Loucy (cell line): ENCODE measurements around the gene HOXB3.

ENCODE experiments used
- H2AFZ ChIP-seq: fragments of 200-600 bp; sonication (generic); 2 replicates; pipeline ENCODE4 v1.6.0; 2016; ENCODE audit warnings: antibody characterized with exemption, mild to moderate bottlenecking, low read length, moderate library complexity
- H3F3A ChIP-seq: fragments of 200-600 bp; 2 replicates; pipeline ENCODE4 v1.6.0; 2016; ENCODE audit warnings: antibody characterized with exemption, low read depth, mild to moderate bottlenecking
- H3K27me3 ChIP-seq: fragments of 200-600 bp; sonication (generic); 2 replicates; pipeline ENCODE4 v1.6.1; 2014; ENCODE audit warnings: low read length, mild to moderate bottlenecking; ENCODE audit not compliant: insufficient read depth, poor library complexity, severe bottlenecking
- H3K36me3 ChIP-seq: fragments of 200-600 bp; sonication (generic); 2 replicates; pipeline ENCODE4 v1.6.1; 2016; ENCODE audit warnings: low read length; ENCODE audit not compliant: insufficient read depth
- H3K4me1 ChIP-seq: fragments of 200-600 bp; sonication (generic); 2 replicates; pipeline ENCODE4 v1.5.1; 2014; ENCODE audit warnings: low read length, mild to moderate bottlenecking; ENCODE audit not compliant: insufficient read depth, poor library complexity, severe bottlenecking
- H3K4me2 ChIP-seq: fragments of 200-600 bp; sonication (generic); 2 replicates; pipeline ENCODE4 v1.6.0; 2014; ENCODE audit warnings: antibody characterized with exemption, low read length, low read depth, mild to moderate bottlenecking; ENCODE audit not compliant: poor library complexity, severe bottlenecking
- H3K4me3 ChIP-seq: fragments of 200-600 bp; sonication (generic); 2 replicates; pipeline ENCODE4 v1.5.1; 2014; ENCODE audit warnings: low read length, mild to moderate bottlenecking, mixed read lengths; ENCODE audit not compliant: poor library complexity, severe bottlenecking
- H3K79me2 ChIP-seq: fragments of 200-600 bp; sonication (generic); 2 replicates; pipeline ENCODE4 v1.6.1; 2014; ENCODE audit warnings: low read length; ENCODE audit not compliant: insufficient read depth
- H3K9ac ChIP-seq: fragments of 200-600 bp; sonication (generic); 2 replicates; pipeline ENCODE4 v1.6.0; 2014; ENCODE audit warnings: mild to moderate bottlenecking, low read depth, low read length, moderate library complexity; ENCODE audit not compliant: poor library complexity, severe bottlenecking
- H3K9me2 ChIP-seq: fragments of 200-600 bp; sonication (generic); replicated peaks from 2 replicates; pipeline ENCODE4 v1.6.1; 2016; ENCODE audit warnings: low read depth, low read length, mixed read lengths
- H3K9me3 ChIP-seq: fragments of 200-600 bp; sonication (generic); 2 replicates; pipeline ENCODE4 v1.6.1; 2014; ENCODE audit warnings: mild to moderate bottlenecking, antibody characterized with exemption, low read length, low read depth; ENCODE audit not compliant: insufficient read depth
- H4K20me1 ChIP-seq: fragments of 200-600 bp; sonication (generic); 2 replicates; pipeline ENCODE4 v1.6.0; 2014; ENCODE audit warnings: antibody characterized with exemption, low read length, mild to moderate bottlenecking; ENCODE audit not compliant: insufficient read depth, poor library complexity, severe bottlenecking
- EZH2phosphoT487 ChIP-seq: fragments of 200-600 bp; IDR thresholded peaks from 2 replicates; pipeline ENCODE4 v1.6.1; 2018; ENCODE audit warnings: antibody characterized with exemption, mild to moderate bottlenecking, moderate library complexity, borderline replicate concordance
- TF ChIP-seq, protein P1 (sequence below): fragments of 200-600 bp; sonication (generic); conservative IDR thresholded peaks from 2 replicates; pipeline ENCODE4 v1.5.1; 2014; ENCODE audit warnings: mild to moderate bottlenecking, antibody characterized with exemption, low read length

The HOXB3 gene

GRCh38 chr17:48559840-48560817 is 29.9 kb downstream of the HOXB3 start:
- Histone ChIP-seq H3F3A (peaks cover 11% of the 10 kb centered on the region), H3K79me2 (peaks cover 100% of the 10 kb centered on the region), H3K9me2 (no peaks in the 10 kb centered on the region), H3K4me3 (peak overlapping the region; percentile 89), H3K4me2 (peak overlapping the region; percentile 82), H3K9me3 (no peaks in the 10 kb centered on the region), H2AFZ (no peak overlapping the region), H3K9ac (peak overlapping the region; percentile 43), H3K36me3 (peaks cover 82% of the 10 kb centered on the region), H3K4me1 (peaks cover 82% of the 10 kb centered on the region), H3K27me3 (no peaks in the 10 kb centered on the region), H4K20me1 (peaks cover 91% of the 10 kb centered on the region)
- TF ChIP-seq, protein P1, sequence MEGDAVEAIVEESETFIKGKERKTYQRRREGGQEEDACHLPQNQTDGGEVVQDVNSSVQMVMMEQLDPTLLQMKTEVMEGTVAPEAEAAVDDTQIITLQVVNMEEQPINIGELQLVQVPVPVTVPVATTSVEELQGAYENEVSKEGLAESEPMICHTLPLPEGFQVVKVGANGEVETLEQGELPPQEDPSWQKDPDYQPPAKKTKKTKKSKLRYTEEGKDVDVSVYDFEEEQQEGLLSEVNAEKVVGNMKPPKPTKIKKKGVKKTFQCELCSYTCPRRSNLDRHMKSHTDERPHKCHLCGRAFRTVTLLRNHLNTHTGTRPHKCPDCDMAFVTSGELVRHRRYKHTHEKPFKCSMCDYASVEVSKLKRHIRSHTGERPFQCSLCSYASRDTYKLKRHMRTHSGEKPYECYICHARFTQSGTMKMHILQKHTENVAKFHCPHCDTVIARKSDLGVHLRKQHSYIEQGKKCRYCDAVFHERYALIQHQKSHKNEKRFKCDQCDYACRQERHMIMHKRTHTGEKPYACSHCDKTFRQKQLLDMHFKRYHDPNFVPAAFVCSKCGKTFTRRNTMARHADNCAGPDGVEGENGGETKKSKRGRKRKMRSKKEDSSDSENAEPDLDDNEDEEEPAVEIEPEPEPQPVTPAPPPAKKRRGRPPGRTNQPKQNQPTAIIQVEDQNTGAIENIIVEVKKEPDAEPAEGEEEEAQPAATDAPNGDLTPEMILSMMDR = no peak
- TF ChIP-seq EZH2phosphoT487 = no peak

- no peak overlapping the region for H2AFZ ChIP-seq
- H3K4me3 ChIP-seq = no peak overlapping the region
- H3K79me2 ChIP-seq = peaks cover 100% of the 10 kb centered on the region
- peaks cover 78% of the 10 kb centered on the region for H3K4me1 ChIP-seq
- no peaks in the 10 kb centered on the region for H3K27me3 ChIP-seq
- peaks cover 92% of the 10 kb centered on the region for H4K20me1 ChIP-seq
- peaks cover 83% of the 10 kb centered on the region for H3K36me3 ChIP-seq
- no peak for TF ChIP-seq EZH2phosphoT487
- TF ChIP-seq, protein P1 = no peak
- H3F3A ChIP-seq = peaks cover 11% of the 10 kb centered on the region
- H3K9me2 ChIP-seq = no peaks in the 10 kb centered on the region
- H3K9me3 ChIP-seq = no peaks in the 10 kb centered on the region
- H3K4me2 ChIP-seq = peak overlapping the region; percentile 82
- H3K9ac ChIP-seq = peak overlapping the region; percentile 43
Observed at GRCh38 chr17:48559122-48559839, 30.8 kb downstream of the HOXB3 start.

GRCh38 chr17:48558831-48559121 is 31.3 kb downstream of the HOXB3 start:
- H3K9me3 ChIP-seq = no peaks in the 10 kb centered on the region
- H3K36me3 ChIP-seq = peaks cover 86% of the 10 kb centered on the region
- TF ChIP-seq, protein P1 = no peak
- TF ChIP-seq EZH2phosphoT487 = no peak
- H3K9me2 ChIP-seq = no peaks in the 10 kb centered on the region
- H3K4me2 ChIP-seq = peak overlapping the region; percentile 17
- H3K9ac ChIP-seq = peak overlapping the region; percentile 10
- H2AFZ ChIP-seq = no peak overlapping the region
- H3F3A ChIP-seq = peaks cover 11% of the 10 kb centered on the region
- no peak overlapping the region for H3K4me3 ChIP-seq
- H4K20me1 ChIP-seq = peaks cover 95% of the 10 kb centered on the region
- peaks cover 100% of the 10 kb centered on the region for H3K79me2 ChIP-seq
- peaks cover 77% of the 10 kb centered on the region for H3K4me1 ChIP-seq
- H3K27me3 ChIP-seq = no peaks in the 10 kb centered on the region
